ENCODE data around the gene S100A2.

Gene S100A2

GRCh38 chr1:153560771-153561465, 4.7 kb downstream of the S100A2 start:
- Mint-ChIP-seq H3K27ac (no peak overlapping the region), H3K4me1 (peaks cover 8% of the 10 kb centered on the region), H3K36me3 (no peaks in the 10 kb centered on the region), H3K4me3 (no peak overlapping the region), H3K9me3 (no peaks in the 10 kb centered on the region), H3K27me3 (no peaks in the 10 kb centered on the region)

DNA sequence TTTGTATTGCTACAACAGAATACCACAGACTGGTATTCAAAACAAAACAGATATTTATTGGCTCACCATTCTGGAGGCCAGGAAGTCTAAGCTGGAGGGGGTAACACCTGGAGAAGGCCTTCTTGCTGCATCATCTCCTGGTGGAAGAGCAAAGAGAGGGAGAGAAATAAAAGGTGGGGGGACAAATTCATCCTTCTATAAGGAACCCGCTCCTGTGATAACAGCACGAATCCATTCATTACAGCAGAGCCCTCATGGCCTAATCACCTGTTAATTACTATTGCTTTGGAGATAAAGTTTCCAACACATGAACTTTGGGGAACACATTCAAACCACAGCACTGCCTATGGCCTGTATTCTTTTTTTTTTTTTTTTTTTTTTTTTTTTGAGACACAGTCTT, 5.4 kb downstream of the S100A2 start:
- Mint-ChIP-seq H3K27ac (no peak overlapping the region), H3K27me3 (no peaks in the 10 kb centered on the region), H3K9me3 (no peaks in the 10 kb centered on the region), H3K4me3 (no peak overlapping the region), H3K4me1 (peaks cover 2% of the 10 kb centered on the region), H3K36me3 (no peaks in the 10 kb centered on the region)

- no peaks in the 10 kb centered on the region for H3K9me3 Mint-ChIP-seq
- no peak overlapping the region for H3K27ac Mint-ChIP-seq
- H3K27me3 Mint-ChIP-seq: no peaks in the 10 kb centered on the region
- H3K36me3 Mint-ChIP-seq: no peaks in the 10 kb centered on the region
- no peak overlapping the region for H3K4me3 Mint-ChIP-seq
- H3K4me1 Mint-ChIP-seq: peaks cover 4% of the 10 kb centered on the region
Observed at GRCh38 chr1:153557877-153558276, 7.8 kb downstream of the S100A2 start.

DNA sequence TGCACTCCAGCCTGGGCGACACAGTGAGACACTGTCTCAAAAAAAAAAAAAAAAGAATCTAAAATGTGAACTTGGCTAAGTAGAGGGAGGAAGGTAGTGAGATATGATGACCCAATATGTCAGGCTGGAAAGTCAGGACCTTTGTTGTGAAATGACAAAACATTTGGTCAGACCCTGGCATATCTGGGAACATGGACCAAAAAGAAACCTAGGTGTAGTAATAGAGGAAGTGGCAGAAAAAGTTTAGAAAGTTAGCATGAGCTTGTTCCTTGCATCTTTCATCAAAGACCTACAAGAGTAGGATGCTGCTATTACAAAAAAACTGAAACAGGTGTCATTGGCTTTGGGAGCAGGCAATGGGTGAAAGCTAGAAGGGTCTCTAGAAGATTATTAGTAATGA, 9.3 kb downstream of the S100A2 start:
- Mint-ChIP-seq H3K9me3 (no peaks in the 10 kb centered on the region), H3K4me3 (no peak overlapping the region), H3K36me3 (no peaks in the 10 kb centered on the region), H3K27me3 (no peaks in the 10 kb centered on the region), H3K4me1 (peaks cover 4% of the 10 kb centered on the region), H3K27ac (no peak overlapping the region)

DNA sequence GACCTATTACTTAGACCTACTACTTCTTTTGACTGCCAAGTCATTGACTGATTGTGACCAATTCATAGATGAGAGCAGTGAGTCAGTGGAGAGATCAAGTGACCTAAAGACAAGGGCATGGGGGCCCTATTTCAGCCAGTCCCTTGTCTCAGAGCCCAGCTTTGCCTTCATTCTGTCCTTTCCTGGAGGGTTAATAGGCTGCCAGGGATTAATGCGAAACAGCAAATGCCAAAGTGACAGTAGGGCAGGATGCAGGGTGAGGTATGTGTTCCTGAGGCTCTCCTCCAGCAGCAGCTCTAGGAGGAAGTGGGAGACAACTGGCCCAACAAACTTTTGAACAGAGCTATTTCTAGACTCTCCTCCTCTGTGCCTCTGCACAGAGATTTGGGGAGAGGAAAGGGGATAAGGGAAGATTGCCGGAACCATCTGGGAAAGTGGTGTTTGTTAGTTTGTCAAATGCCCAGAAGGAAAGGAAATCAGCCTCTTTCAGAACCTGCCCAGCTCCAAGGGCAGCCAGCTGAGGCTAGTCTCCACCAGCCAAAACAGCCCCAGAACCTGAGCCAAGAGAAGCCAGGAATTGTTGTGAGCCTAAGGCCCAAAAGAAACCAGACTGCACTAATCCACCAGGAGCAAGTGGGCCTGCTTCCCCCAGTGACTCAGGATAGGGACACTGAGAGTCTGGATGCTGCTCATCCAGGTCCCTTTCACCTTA, 11.7 kb downstream of the S100A2 start:
- H3K27me3 Mint-ChIP-seq: no peaks in the 10 kb centered on the region
- H3K4me1 Mint-ChIP-seq: peaks cover 4% of the 10 kb centered on the region
- H3K27ac Mint-ChIP-seq: no peak overlapping the region

DNA sequence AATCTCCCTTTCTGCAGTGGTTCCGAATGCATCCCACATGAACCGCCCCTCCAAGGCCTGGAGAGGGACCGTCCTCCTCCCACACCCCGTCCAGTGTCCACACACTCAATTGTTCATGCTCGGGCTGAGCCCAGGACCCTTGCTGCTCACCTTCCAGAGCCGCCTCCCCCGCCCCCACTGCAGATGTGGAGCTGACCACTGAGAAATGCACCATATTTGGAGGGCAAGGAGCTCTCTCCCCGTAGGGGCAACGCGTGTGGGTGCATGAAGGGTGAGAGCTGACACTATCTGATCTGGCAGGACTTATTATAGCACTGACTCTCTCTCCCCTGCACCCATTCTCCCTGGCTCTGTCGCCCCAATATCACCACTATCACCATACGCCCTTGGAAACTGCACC, 12.5 kb downstream of the S100A2 start:
- Mint-ChIP-seq H3K4me3 (no peak overlapping the region), H3K9me3 (no peaks in the 10 kb centered on the region), H3K27ac (no peak overlapping the region), H3K4me1 (peaks cover 8% of the 10 kb centered on the region), H3K27me3 (no peaks in the 10 kb centered on the region), H3K36me3 (no peaks in the 10 kb centered on the region)

More for the DNA sequence above, 11.7 kb downstream of the S100A2 start:
- Mint-ChIP-seq H3K36me3 (no peaks in the 10 kb centered on the region), H3K9me3 (no peaks in the 10 kb centered on the region), H3K4me3 (no peak overlapping the region)

GRCh38 chr1:153552335-153552734, 13.3 kb downstream of the S100A2 start:
- Mint-ChIP-seq H3K9me3 (no peaks in the 10 kb centered on the region), H3K27ac (no peak overlapping the region), H3K4me1 (peaks cover 8% of the 10 kb centered on the region), H3K27me3 (no peaks in the 10 kb centered on the region), H3K36me3 (no peaks in the 10 kb centered on the region), H3K4me3 (no peak overlapping the region)

DNA sequence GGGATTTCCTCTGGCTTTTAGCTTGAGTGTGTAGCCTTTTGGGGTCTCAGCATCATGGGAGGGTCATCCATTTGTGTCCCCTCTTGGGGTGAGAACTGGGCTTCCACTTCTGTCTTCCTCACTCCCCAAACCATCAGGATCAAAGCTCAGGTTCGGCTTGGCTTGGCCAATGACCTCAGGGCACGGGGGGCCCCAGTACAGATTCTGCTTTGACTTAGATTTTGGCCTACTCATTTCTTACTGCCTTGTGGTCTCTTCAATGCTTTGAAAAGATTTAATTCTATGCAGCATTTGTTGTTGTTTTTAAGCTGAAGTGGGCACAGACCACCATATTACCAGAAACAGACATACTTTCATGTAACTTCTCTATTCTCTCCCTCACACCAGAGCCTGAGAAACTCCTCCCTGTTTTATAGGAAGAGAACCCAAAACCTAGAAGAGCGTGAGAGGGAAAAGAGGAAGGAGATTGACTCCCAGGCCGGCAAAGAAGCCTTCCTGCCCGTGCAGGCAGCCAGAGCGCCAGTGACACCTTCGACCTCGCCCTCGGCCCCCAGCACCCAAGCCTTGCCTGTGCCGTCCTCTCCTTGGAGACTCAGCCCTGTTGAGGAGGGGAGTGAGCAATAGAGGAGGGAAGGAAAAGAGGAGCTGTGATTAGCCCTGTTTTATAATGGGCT, 14.7 kb downstream of the S100A2 start:
- Mint-ChIP-seq H3K27ac (peak overlapping the region; percentile 1), H3K27me3 (no peaks in the 10 kb centered on the region), H3K9me3 (no peaks in the 10 kb centered on the region), H3K36me3 (no peaks in the 10 kb centered on the region), H3K4me3 (no peak overlapping the region), H3K4me1 (peaks cover 17% of the 10 kb centered on the region)

GRCh38 chr1:153550398-153550758, 15.3 kb downstream of the S100A2 start:
- Mint-ChIP-seq H3K4me1 (peaks cover 23% of the 10 kb centered on the region), H3K9me3 (no peaks in the 10 kb centered on the region), H3K27me3 (no peaks in the 10 kb centered on the region), H3K36me3 (no peaks in the 10 kb centered on the region), H3K27ac (no peak overlapping the region), H3K4me3 (no peak overlapping the region)

DNA sequence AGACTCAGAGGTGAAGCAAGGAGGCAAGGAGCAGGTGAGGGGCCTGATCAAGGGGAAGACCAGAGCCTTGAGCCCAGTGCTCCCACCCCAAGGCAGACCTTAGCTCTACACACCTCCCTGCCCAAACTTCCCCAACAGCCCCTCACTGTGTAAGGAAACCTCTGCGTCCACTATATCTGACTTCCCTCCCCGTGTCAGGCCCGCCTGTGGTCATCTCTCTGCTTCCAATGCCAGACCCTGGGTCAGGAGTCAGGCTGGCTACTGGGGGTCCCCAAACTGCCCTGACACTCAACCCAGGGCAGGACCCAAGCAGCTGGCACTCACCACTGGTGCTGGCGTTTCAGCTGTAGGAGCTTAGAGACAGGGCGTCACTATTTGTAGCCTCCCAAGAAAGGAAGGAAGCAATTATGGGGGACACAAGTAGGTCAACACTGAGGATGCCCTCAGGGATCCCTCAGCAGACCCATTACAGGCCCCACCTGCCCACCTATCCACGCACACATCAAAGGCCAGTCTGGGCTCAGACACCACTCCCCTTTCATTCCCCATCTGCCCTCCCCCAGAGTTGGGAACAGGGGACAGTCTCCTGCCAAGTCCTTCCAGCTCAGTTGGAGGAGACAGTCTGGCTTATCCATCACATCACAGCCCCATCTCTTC, 15.8 kb downstream of the S100A2 start:
- Mint-ChIP-seq H3K4me3 (no peak overlapping the region), H3K4me1 (peaks cover 28% of the 10 kb centered on the region), H3K9me3 (no peaks in the 10 kb centered on the region), H3K27me3 (no peaks in the 10 kb centered on the region), H3K36me3 (no peaks in the 10 kb centered on the region), H3K27ac (no peak overlapping the region)

- H3K27me3 Mint-ChIP-seq: no peaks in the 10 kb centered on the region
- no peak within 1 kb of the TSS for H3K4me3 Mint-ChIP-seq
- peaks cover 37% of the 10 kb centered on the region for H3K4me1 Mint-ChIP-seq
- H3K36me3 Mint-ChIP-seq: no peaks in the 10 kb centered on the region
- no peak within 1 kb of the TSS for H3K27ac Mint-ChIP-seq
- H3K9me3 Mint-ChIP-seq: no peaks in the 10 kb centered on the region
Observed at GRCh38 chr1:153548722-153549688, 16.6 kb downstream of the S100A2 start, which contains the start of gene S100A3. Gene S100A3 (minus strand): TSS chr1:153549258. CDS start chr1:153548485, 773 bp downstream.

- no peaks in the 10 kb centered on the region for H3K9me3 Mint-ChIP-seq
- H3K4me1 Mint-ChIP-seq: peaks cover 44% of the 10 kb centered on the region
- H3K4me3 Mint-ChIP-seq: no peak overlapping the region
- H3K36me3 Mint-ChIP-seq: no peaks in the 10 kb centered on the region
- H3K27me3 Mint-ChIP-seq: no peaks in the 10 kb centered on the region
- H3K27ac Mint-ChIP-seq: no peak overlapping the region
Observed at GRCh38 chr1:153547560-153548551, 17.8 kb downstream of the S100A2 start.

- peak overlapping the region; percentile 89 for H3K27ac Mint-ChIP-seq
- H3K36me3 Mint-ChIP-seq: peaks cover 3% of the 10 kb centered on the region
- no peaks in the 10 kb centered on the region for H3K9me3 Mint-ChIP-seq
- H3K27me3 Mint-ChIP-seq: no peaks in the 10 kb centered on the region
- H3K4me1 Mint-ChIP-seq: peaks cover 53% of the 10 kb centered on the region
- no peak overlapping the region for H3K4me3 Mint-ChIP-seq
Observed at GRCh38 chr1:153546796-153547559, 18.7 kb downstream of the S100A2 start.
